Measurements from ENCODE around the gene SETD3.

Gene SETD3

GRCh38 chr14:99418242-99418641, 62.4 kb downstream of the SETD3 start:
- DNase-seq: no peak

- no peak for DNase-seq
Observed at GRCh38 chr14:99416909-99417308, 63.8 kb downstream of the SETD3 start.

GRCh38 chr14:99415496-99416281, 65.0 kb downstream of the SETD3 start:
- peak; percentile 85 for DNase-seq

GRCh38 chr14:99413911-99414310, 66.7 kb downstream of the SETD3 start:
- no peak for DNase-seq

- no peak for DNase-seq
Observed at GRCh38 chr14:99413172-99413571, 67.5 kb downstream of the SETD3 start.

GRCh38 chr14:99412117-99413061, 68.3 kb downstream of the SETD3 start:
- no peak for DNase-seq

- no peak for DNase-seq
Observed at GRCh38 chr14:99410019-99410418, 70.6 kb downstream of the SETD3 start.

GRCh38 chr14:99408971-99409289, 71.7 kb downstream of the SETD3 start:
- no peak for DNase-seq

GRCh38 chr14:99408286-99408970, 72.2 kb downstream of the SETD3 start:
- no peak for DNase-seq

GRCh38 chr14:99407416-99407815, 73.2 kb downstream of the SETD3 start:
- no peak for DNase-seq

GRCh38 chr14:99402950-99403349, 77.7 kb downstream of the SETD3 start:
- DNase-seq: no peak

GRCh38 chr14:99402285-99402648, 78.4 kb downstream of the SETD3 start:
- DNase-seq: no peak

GRCh38 chr14:99401621-99402284, 78.9 kb downstream of the SETD3 start:
- DNase-seq: no peak

GRCh38 chr14:99401211-99401610, 79.4 kb downstream of the SETD3 start:
- no peak for DNase-seq

GRCh38 chr14:99397698-99398097, 83.0 kb downstream of the SETD3 start:
- DNase-seq: no peak

- DNase-seq: peak; percentile 94
Observed at GRCh38 chr14:99395909-99396530, 84.6 kb downstream of the SETD3 start.

- no peak for DNase-seq
Observed at GRCh38 chr14:99394602-99395156, 86.0 kb downstream of the SETD3 start.

- DNase-seq: no peak
Observed at GRCh38 chr14:99393059-99393655, 87.5 kb downstream of the SETD3 start.

- DNase-seq: no peak
Observed at GRCh38 chr14:99391671-99392070, 89.0 kb downstream of the SETD3 start.

- DNase-seq: no peak
Observed at GRCh38 chr14:99389174-99389826, 91.4 kb downstream of the SETD3 start.

- DNase-seq: no peak
Observed at GRCh38 chr14:99388286-99388685, 92.4 kb downstream of the SETD3 start.
